Heart right ventricle (tissue), 16 donors: ENCODE measurements around the gene MED13. TPM values are rescaled to one million over a fixed set of nuclear protein-coding genes. Genes with fewer than 3 reads are reported as not detected.
"Not testable (repeated sequence)": the region's sequence is repeated elsewhere in the genome, so short reads cannot be mapped to it uniquely, and the experiment has no call there.

Experiments
- ATAC-seq, 8 donors: fragments of 200-7000 bp; cut with Tn5 transposase; one replicate each; pipeline ENCODE4 v1.9.1; 2020; ENCODE audit warnings: mild to moderate bottlenecking in 8 of 8, moderate library complexity in 8 of 8, moderate number of reproducible peaks in 1 of 8
- DNase-seq, 2 donors: peaks; one replicate each; pipeline ENCODE4 v3.0.0-alpha.2; 2020
- H3K27ac ChIP-seq, 10 donors: fragments of 200-600 bp; sonication (generic) in 2 of 10; one replicate each; pipeline versions ENCODE4 v1.5.0 to v1.8.0; 2020 to 2022; ENCODE audit warnings: mild to moderate bottlenecking in 3 of 10
- H3K27me3 ChIP-seq, 7 donors: fragments of 200-600 bp; one replicate each; pipeline ENCODE4 v1.8.0; 2021 to 2022; ENCODE audit warnings: mild to moderate bottlenecking in 2 of 7
- H3K36me3 ChIP-seq, 9 donors: fragments of 200-600 bp; sonication (generic) in 1 of 9; one replicate each; pipeline versions ENCODE4 v1.5.0 to v1.8.0; 2020 to 2022; ENCODE audit warnings: mild to moderate bottlenecking in 2 of 9
- H3K4me1 ChIP-seq, 9 donors: fragments of 200-600 bp; sonication (generic) in 1 of 9; one replicate each; pipeline versions ENCODE4 v1.5.0 to v1.8.0; 2020 to 2022; ENCODE audit warnings: mild to moderate bottlenecking in 4 of 9
- H3K4me3 ChIP-seq, 10 donors: fragments of 200-600 bp; sonication (generic) in 2 of 10; one replicate each; pipeline versions ENCODE4 v1.5.0 to v1.8.0; 2020 to 2022; ENCODE audit warnings: mild to moderate bottlenecking in 7 of 10, moderate library complexity in 2 of 10
- H3K9me3 ChIP-seq, 11 donors: fragments of 200-600 bp in 10 of 11; sonication (generic) in 2 of 11; one replicate each; pipeline versions ENCODE4 v1.5.0 to v1.8.0; 2013 to 2022; ENCODE audit warnings: mild to moderate bottlenecking in 2 of 11, control low read depth in 1 of 11, moderate library complexity in 1 of 11
- CTCF ChIP-seq, 9 donors: fragments of 200-600 bp; sonication (generic) in 2 of 9; IDR thresholded peaks; one replicate each; pipeline versions ENCODE4 v1.5.0 to v1.8.0; 2021 to 2022; ENCODE audit warnings: antibody characterized with exemption in 9 of 9, mild to moderate bottlenecking in 5 of 9, moderate library complexity in 1 of 9
- WGBS, 2 donors: extraction: QIAGEN DNeasy Blood & Tissue Kit; methylation state at CpG; one replicate each; pipeline ENCODE4 v1.1.7; 2013; ENCODE audit warnings: inconsistent platforms in 1 of 2; 5-methylcytosine and 5-hydroxymethylcytosine counted together
- intact Hi-C, 10 donors: fragments of 100-400 bp; cut with DNase I; formaldehyde crosslinking; loops; one replicate each; pipeline versions ENCODE4 v1.11.1 to v1.14.2; 2022
- polyA plus RNA-seq, 2 donors: library from polyadenylated mRNA; stranded (reverse); fragments of 200-250 nt; gene quantifications; one replicate each; pipeline ENCODE4 v1.2.3, GENCODE V29; 2013
- total RNA-seq, 10 donors: library from RNA; stranded (reverse); fragmentation: NEBNext Ultra II Directional in 3 of 10; extraction: Animal tissue kit (Norgen Biotek cat#: 25700) in 3 of 10; gene quantifications; one replicate each; pipeline versions ENCODE4 v1.2.1 to v1.2.4, GENCODE V29; 2021 to 2023
- donor health status: Arrhythmogenic right ventricular cardiomyopathy.
- donor health status: ischemic (EF 13 %, LVEDD 7.1; RV severe dilation, severe dysfunction).
- donor health status: healthy with polysubstance abuse.
- donor health status: DM: no; HTN: yes; CAD: no.
- donor health status: DM: no; HTN: no; CAD: no.
- donor health status: ischemic (EF 25% LVEDD 6.9; RV normal size, moderate dysfunction).
- donor health status: ischemic (EF 25% LVEDD 5.7; RV mildly dilated, moderate dysfunction).
- donor health status: healthy.
- donor health status: DM: yes; HTN: yes; CAD: no.
- donor health status: Ischemic cardiomyopathy.
- donor health status: ischemic (EF 35%, LVEDD 5.7; RV mildly dilated, moderate dysfunction).
- donor health status: nonischemic (EF 11% LVEDD 7.7; RV severe dilation, severe dysfunction).
- donor health status: DM: yes; HTN: yes; CAD: no.
- donor health status: PGD.
- donor health status: ischemic (EF 29% LVEDD 5.4; RV normal size, mild dysfunction).
- donor health status: nonischemic (EF 23%, LVEDD 6.1; RV moderate dilation, normal function).

Gene MED13
- total and polyA plus RNA-seq, 12 donors = 4.1 to 51.6 (median 35.7) TPM

- H3K9me3 ChIP-seq = no peaks in the 10 kb centered on the region
- ATAC-seq (no peak), DNase-seq (no peak)
- 81 to 84% methylated on average over 13 of the region's 13 CpGs for WGBS, 2 donors
- peaks cover 0 to 25% (median 2%) of the 10 kb centered on the region in 7 donors for H3K27me3 ChIP-seq
- no peaks in the 10 kb centered on the region for H3K4me1 ChIP-seq
- intact Hi-C loops = no loop called here
- no peak overlapping the region for H3K4me3 ChIP-seq
- no peak for TF ChIP-seq CTCF (IDR thresholded peaks at IDR 0.05)
- no peaks in the 10 kb centered on the region for H3K36me3 ChIP-seq
- H3K27ac ChIP-seq = no peak overlapping the region
Observed at GRCh38 chr17:62076864-62077788, 12.0 kb upstream of the MED13 start.

GRCh38 chr17:62075308-62075815 lies 10.3 kb upstream of the MED13 start:
- 72 to 81% methylated on average over 3 of the region's 3 CpGs for WGBS, 2 donors
- DNase-seq = no peak
- no peak overlapping the region for H3K4me3 ChIP-seq
- no peaks in the 10 kb centered on the region for H3K9me3 ChIP-seq
- intact Hi-C loops = no loop called here
- H3K36me3 ChIP-seq = no peaks in the 10 kb centered on the region
- no peak for ATAC-seq
- H3K27me3 ChIP-seq = peaks cover 0 to 13% (median 2%) of the 10 kb centered on the region in 7 donors
- TF ChIP-seq CTCF (IDR thresholded peaks at IDR 0.05) = no peak
- no peaks in the 10 kb centered on the region for H3K4me1 ChIP-seq
- H3K27ac ChIP-seq = no peak overlapping the region

- H3K27me3 ChIP-seq = peaks cover 0 to 10% (median 0%) of the 10 kb centered on the region in 7 donors
- DNase-seq (no peak), ATAC-seq (no peak)
- intact Hi-C loops = no loop called here
- no peaks in the 10 kb centered on the region for H3K4me1 ChIP-seq
- no peaks in the 10 kb centered on the region for H3K9me3 ChIP-seq
- no peaks in the 10 kb centered on the region for H3K36me3 ChIP-seq
- H3K4me3 ChIP-seq = no peak overlapping the region
- H3K27ac ChIP-seq = no peak overlapping the region
- TF ChIP-seq CTCF (IDR thresholded peaks at IDR 0.05) = no peak
- 96 to 98% methylated on average over 2 of the region's 2 CpGs for WGBS, 2 donors
Observed at GRCh38 chr17:62073993-62074392, 8.9 kb upstream of the MED13 start.

GRCh38 chr17:62072855-62073254 lies 7.8 kb upstream of the MED13 start:
- ATAC-seq, H3K4me3 ChIP-seq, H3K27ac ChIP-seq, H3K4me1 ChIP-seq, DNase-seq, H3K36me3 ChIP-seq, H3K9me3 ChIP-seq, intact Hi-C loops, H3K27me3 ChIP-seq: not testable (repeated sequence)
- WGBS, 2 donors = 95% methylated on average over 21 of the region's 21 CpGs

GRCh38 chr17:62070900-62071299 lies 5.8 kb upstream of the MED13 start:
- 70 to 77% methylated on average over 2 of the region's 2 CpGs for WGBS, 2 donors
- no peak overlapping the region for H3K27ac ChIP-seq
- intact Hi-C loops = no loop called here
- H3K27me3 ChIP-seq = no peaks in the 10 kb centered on the region
- H3K4me3 ChIP-seq = no peak overlapping the region
- no peaks in the 10 kb centered on the region for H3K36me3 ChIP-seq
- ATAC-seq (no peak), DNase-seq (no peak)
- H3K9me3 ChIP-seq = no peaks in the 10 kb centered on the region
- peaks cover 0 to 6% (median 0%) of the 10 kb centered on the region in 9 donors for H3K4me1 ChIP-seq
- no peak for TF ChIP-seq CTCF (IDR thresholded peaks at IDR 0.05)
